HEK293 (cell line): ENCODE results near the gene ANKRD13A.

Experiments used
- ZNF121 ChIP-seq: fragments of 450-650 bp; formaldehyde crosslinking; IDR thresholded peaks from 2 replicates; pipeline ENCODE4 v1.5.1; 2016; ENCODE audit warnings: missing biosample characterization, missing genetic modification characterization
- TF ChIP-seq, protein P1 (sequence below): sonication (generic); formaldehyde crosslinking; IDR thresholded peaks from 2 replicates; pipeline ENCODE4 v1.8.1; 2022; ENCODE audit warnings: mild to moderate bottlenecking, moderate library complexity, missing genetic modification reagents

DNA sequence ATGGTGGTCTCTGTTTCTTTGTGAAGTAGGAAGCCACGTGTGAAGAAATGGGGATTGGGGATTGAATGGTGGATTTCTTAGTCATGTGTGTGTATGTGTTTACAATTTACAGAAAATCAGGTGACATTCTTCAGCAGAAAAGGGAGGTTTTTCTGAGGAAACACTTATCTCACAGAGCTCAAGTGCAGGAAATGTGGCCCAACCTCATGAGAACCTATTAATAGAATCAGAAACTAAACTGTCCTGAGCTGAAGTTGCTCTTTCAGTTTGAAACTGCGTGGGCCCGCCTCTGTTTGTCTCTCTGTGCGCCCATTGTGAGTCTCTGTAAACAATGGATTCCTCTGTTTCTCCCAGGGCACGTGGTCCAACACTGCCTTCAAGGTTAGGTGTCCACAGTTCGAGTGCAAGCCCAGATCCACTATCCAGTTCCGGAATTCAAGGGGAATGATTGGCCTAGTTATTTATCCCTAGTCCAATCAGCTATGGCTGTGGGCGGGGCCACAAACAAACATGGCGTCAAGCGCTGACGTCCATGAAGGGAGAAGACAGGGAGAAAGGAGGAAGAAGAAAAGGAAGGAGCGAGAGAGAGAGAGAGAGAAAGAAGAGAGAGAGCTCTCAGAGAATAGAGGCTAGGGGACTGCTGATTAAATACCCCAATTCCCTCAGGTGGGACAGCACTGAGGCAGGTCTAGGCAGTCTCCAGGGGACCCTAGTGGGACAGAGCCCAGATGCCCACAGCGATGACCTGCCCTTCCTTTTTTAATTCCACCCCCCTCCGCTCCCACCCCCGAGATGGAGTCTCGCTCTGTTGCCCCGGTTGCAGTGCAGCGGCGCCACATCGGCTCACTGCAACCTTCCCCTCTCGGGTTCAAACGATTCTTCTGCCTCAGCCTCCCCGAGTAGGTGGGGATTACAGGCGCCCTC is 80.5 kb downstream of the ANKRD13A start:
- TF ChIP-seq ZNF121 (tag by site-specific recombination) = 0 out of 2 replicates have a peak, but pooled peaks have one; percentile 35
- TF ChIP-seq, protein P1, sequence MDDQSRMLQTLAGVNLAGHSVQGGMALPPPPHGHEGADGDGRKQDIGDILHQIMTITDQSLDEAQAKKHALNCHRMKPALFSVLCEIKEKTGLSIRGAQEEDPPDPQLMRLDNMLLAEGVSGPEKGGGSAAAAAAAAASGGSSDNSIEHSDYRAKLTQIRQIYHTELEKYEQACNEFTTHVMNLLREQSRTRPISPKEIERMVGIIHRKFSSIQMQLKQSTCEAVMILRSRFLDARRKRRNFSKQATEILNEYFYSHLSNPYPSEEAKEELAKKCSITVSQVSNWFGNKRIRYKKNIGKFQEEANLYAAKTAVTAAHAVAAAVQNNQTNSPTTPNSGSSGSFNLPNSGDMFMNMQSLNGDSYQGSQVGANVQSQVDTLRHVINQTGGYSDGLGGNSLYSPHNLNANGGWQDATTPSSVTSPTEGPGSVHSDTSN (CRISPR knock-in tag) = no peak
